Upper lobe of right lung (tissue), 1 donor: ENCODE data around the gene ZNF366. TPM values are rescaled to one million over a fixed set of nuclear protein-coding genes. Genes with fewer than 3 reads are reported as not detected.

Source experiments
- ATAC-seq: fragments of 200-7000 bp; cut with Tn5 transposase; one replicate; pipeline ENCODE4 v1.9.1; 2020; ENCODE audit warnings: mild to moderate bottlenecking, moderate library complexity
- DNase-seq: peaks from one replicate; pipeline ENCODE4 v3.0.0-alpha.2; 2020
- H3K27ac ChIP-seq: fragments of 200-600 bp; one replicate; pipeline ENCODE4 v1.8.0; 2022
- H3K27me3 ChIP-seq: fragments of 200-600 bp; one replicate; pipeline ENCODE4 v1.8.0; 2022; ENCODE audit warnings: mild to moderate bottlenecking
- H3K36me3 ChIP-seq: fragments of 200-600 bp; one replicate; pipeline ENCODE4 v1.8.0; 2022
- H3K4me1 ChIP-seq: fragments of 200-600 bp; one replicate; pipeline ENCODE4 v1.8.0; 2022
- H3K4me3 ChIP-seq: fragments of 200-600 bp; one replicate; pipeline ENCODE4 v1.8.0; 2022; ENCODE audit warnings: mild to moderate bottlenecking
- H3K9me3 ChIP-seq: fragments of 200-600 bp; one replicate; pipeline ENCODE4 v1.8.0; 2022
- CTCF ChIP-seq: fragments of 200-600 bp; IDR thresholded peaks from one replicate; pipeline ENCODE4 v1.8.0; 2022; ENCODE audit warnings: antibody characterized with exemption
- intact Hi-C: fragments of 100-400 bp; cut with DNase I; formaldehyde crosslinking; loops from one replicate; pipeline ENCODE4 v1.11.0; 2022
- total RNA-seq: library from RNA; stranded (reverse); fragmentation: NEBNext Ultra II Directional; extraction: Animal tissue kit (Norgen Biotek cat#: 25700); gene quantifications from one replicate; pipeline ENCODE4 v1.2.1, GENCODE V29; 2021
- donor health status: DM: no; HTN: yes; CAD: no; lungs with severe emphysema.

Gene ZNF366
- total RNA-seq, 1 donor from 2014 or later, result 12.2 TPM

- ATAC-seq, result no peak
- Histone ChIP-seq H3K36me3 (no peaks in the 10 kb centered on the region), H3K9me3 (no peaks in the 10 kb centered on the region), H3K27me3 (no peaks in the 10 kb centered on the region), H3K4me3 (no peak overlapping the region), H3K27ac (no peak overlapping the region), H3K4me1 (peaks cover 28% of the 10 kb centered on the region)
- TF ChIP-seq CTCF, result no peak
- no peak for DNase-seq
- intact Hi-C loops, result no loop called here
These were observed 58.8 kb downstream of the ZNF366 start for GRCh38 chr5:72448368-72448767.

- H3K27ac ChIP-seq, result no peak overlapping the region
- intact Hi-C loops, result no loop called here
- no peak for DNase-seq
- no peak for TF ChIP-seq CTCF
- no peak for ATAC-seq
- no peaks in the 10 kb centered on the region for H3K36me3 ChIP-seq
- H3K4me3 ChIP-seq, result no peak overlapping the region
- no peaks in the 10 kb centered on the region for H3K27me3 ChIP-seq
- H3K4me1 ChIP-seq, result peaks cover 22% of the 10 kb centered on the region
- H3K9me3 ChIP-seq, result no peaks in the 10 kb centered on the region
These were observed 59.5 kb downstream of the ZNF366 start for GRCh38 chr5:72447751-72448150.

DNA sequence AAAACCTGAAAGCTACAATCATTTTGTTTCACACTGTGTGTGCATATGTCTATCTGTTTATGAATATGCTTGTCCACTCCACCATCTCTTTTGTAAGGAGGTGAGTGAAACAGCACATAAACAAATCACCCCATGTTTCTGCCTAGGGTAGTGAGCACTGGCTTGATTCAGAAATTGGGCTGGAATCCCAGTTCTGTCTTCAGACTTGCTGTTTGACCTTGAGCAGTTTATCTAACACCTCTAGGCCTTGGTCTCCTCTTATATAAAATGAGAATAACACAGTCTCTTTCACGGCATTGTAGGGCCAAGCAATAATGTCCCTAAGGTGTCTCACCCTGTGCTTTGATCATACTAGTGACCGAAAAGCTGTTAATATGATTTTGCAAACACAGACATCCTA is 61.2 kb downstream of the ZNF366 start:
- no peak for DNase-seq
- ATAC-seq, result no peak
- Histone ChIP-seq H3K27me3 (no peaks in the 10 kb centered on the region), H3K9me3 (no peaks in the 10 kb centered on the region), H3K4me1 (peaks cover 7% of the 10 kb centered on the region), H3K4me3 (no peak overlapping the region), H3K27ac (no peak overlapping the region), H3K36me3 (no peaks in the 10 kb centered on the region)
- intact Hi-C loops, result no loop called here
- no peak for TF ChIP-seq CTCF

DNA sequence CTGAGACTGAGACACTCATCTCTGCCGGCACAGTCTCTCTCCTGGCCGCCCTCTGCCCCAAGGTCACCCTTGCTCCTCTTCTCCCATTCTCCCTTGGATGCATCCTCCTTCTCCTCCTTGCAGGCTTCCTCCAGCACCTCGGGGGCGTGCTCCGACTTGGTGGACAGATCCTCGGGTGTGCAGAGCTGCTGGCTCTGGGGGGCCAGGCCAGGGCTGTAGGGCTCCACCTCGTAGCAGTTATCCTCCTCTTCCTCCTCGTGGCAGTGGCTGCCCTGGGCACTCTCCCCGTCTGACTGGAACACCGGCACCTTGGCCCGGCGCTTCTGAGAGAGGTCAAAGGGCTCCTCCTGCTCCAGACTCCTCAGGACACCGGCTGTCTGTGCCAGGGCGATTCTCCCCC is 63.3 kb downstream of the ZNF366 start:
- no peaks in the 10 kb centered on the region for H3K27me3 ChIP-seq
- DNase-seq (no peak), ATAC-seq (peak; percentile 26)
- peaks cover 6% of the 10 kb centered on the region for H3K4me1 ChIP-seq
- H3K27ac ChIP-seq, result no peak overlapping the region
- H3K4me3 ChIP-seq, result no peak overlapping the region
- no peaks in the 10 kb centered on the region for H3K36me3 ChIP-seq
- no peaks in the 10 kb centered on the region for H3K9me3 ChIP-seq
- intact Hi-C loops, result no loop called here
- no peak for TF ChIP-seq CTCF

DNA sequence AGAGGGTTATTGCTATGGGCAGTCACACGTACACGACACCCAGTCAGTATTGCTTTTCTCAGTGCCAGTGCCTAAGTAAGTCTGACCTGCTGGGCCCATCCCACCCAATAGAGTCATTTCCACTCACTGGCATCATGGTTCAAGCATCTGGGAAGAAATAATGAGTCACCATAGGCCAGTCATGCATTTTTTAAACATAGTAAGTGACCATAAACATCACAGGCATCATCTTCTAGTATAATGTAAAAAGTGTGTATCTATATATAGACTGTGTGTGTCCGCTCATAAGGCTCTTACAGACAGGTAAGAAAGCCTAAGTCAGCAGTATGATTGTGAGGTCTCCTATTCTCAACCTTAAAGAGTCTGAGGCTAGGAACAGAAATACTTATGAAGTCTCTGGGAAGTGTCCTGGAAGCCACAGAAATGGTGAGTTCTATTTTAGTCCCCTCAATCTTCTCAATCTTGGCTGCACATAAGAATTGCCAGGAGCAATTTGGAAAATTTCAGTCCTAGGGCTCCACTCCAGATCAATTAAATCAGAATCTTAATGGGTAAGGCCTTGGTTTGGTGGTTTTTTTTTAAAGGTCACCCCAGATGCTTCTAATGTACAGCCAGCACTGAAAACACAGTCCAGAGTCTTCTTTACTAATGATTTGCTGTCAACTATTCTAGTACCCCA is 65.2 kb downstream of the ZNF366 start:
- no peaks in the 10 kb centered on the region for H3K9me3 ChIP-seq
- DNase-seq, result no peak
- intact Hi-C loops, result no loop called here
- no peak overlapping the region for H3K27ac ChIP-seq
- H3K4me1 ChIP-seq, result peaks cover 6% of the 10 kb centered on the region
- TF ChIP-seq CTCF, result no peak
- no peak overlapping the region for H3K4me3 ChIP-seq
- no peak for ATAC-seq
- H3K36me3 ChIP-seq, result no peaks in the 10 kb centered on the region
- no peaks in the 10 kb centered on the region for H3K27me3 ChIP-seq
